ENCODE measurements around the gene ZNF462. TPM values are rescaled to one million over a fixed set of nuclear protein-coding genes. Genes with fewer than 3 reads are reported as not detected.

ZNF462 gene
- total RNA-seq, 4 donors from 2014 or later: 19.1 to 57.9 (median 35.6) TPM

GRCh38 chr9:106880863-106881262 is 17.9 kb downstream of the ZNF462 start:
- Histone ChIP-seq H3K36me3 (no peaks in the 10 kb centered on the region), H3K9me3 (no peaks in the 10 kb centered on the region), H3K4me1 (peaks cover 27 to 89% (median 35%) of the 10 kb centered on the region in 3 donors), H3K27me3 (no peaks in the 10 kb centered on the region), H3K4me3 (no peak overlapping the region), H3K27ac (peak overlapping the region; percentile 65 to 80 (median 78))
- ATAC-seq: no peak
- WGBS, 2 donors (ENCODE audit: low coverage in 1 of 2): 41 to 46% methylated on average over 5 to 6 of the region's 6 CpGs
- no peak for TF ChIP-seq POLR2AphosphoS5 (IDR thresholded peaks at IDR 0.05)
- TF ChIP-seq, protein P1, sequence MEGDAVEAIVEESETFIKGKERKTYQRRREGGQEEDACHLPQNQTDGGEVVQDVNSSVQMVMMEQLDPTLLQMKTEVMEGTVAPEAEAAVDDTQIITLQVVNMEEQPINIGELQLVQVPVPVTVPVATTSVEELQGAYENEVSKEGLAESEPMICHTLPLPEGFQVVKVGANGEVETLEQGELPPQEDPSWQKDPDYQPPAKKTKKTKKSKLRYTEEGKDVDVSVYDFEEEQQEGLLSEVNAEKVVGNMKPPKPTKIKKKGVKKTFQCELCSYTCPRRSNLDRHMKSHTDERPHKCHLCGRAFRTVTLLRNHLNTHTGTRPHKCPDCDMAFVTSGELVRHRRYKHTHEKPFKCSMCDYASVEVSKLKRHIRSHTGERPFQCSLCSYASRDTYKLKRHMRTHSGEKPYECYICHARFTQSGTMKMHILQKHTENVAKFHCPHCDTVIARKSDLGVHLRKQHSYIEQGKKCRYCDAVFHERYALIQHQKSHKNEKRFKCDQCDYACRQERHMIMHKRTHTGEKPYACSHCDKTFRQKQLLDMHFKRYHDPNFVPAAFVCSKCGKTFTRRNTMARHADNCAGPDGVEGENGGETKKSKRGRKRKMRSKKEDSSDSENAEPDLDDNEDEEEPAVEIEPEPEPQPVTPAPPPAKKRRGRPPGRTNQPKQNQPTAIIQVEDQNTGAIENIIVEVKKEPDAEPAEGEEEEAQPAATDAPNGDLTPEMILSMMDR (IDR thresholded peaks at IDR 0.05): no peak
- no peak for TF ChIP-seq POLR2A (IDR thresholded peaks at IDR 0.05)
- no peak for TF ChIP-seq EP300 (IDR thresholded peaks at IDR 0.05)

DNA sequence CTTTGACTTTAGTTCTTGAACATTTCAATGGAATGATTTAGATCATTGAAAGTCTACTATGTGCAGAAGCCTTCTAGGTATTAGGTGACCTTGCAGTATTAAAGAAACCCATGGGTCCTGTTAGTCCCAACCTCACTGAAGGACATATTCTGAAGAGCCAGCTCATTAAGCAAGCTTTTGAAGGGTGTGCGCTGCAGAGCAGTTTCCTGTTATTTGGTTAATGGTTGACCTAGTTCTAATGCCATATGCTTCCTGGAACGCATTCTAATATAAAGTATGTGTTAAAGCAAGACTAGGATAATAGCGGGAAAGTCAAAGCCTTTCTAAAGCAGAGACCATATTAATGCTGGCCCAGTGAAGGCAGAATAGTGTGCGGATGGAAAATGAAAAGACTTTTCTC is 20.1 kb downstream of the ZNF462 start:
- no peak for TF ChIP-seq POLR2AphosphoS5 (IDR thresholded peaks at IDR 0.05)
- TF ChIP-seq EP300 (IDR thresholded peaks at IDR 0.05): no peak
- TF ChIP-seq POLR2A (IDR thresholded peaks at IDR 0.05): no peak
- TF ChIP-seq, protein P1 (IDR thresholded peaks at IDR 0.05): no peak
- WGBS, 2 donors (ENCODE audit: low coverage in 1 of 2): 91 to 100% methylated on average over 2 to 4 of the region's 4 CpGs
- H3K36me3 ChIP-seq: no peaks in the 10 kb centered on the region
- no peaks in the 10 kb centered on the region for H3K9me3 ChIP-seq
- H3K27ac ChIP-seq: no peak overlapping the region
- peaks cover 22 to 78% (median 25%) of the 10 kb centered on the region in 3 donors for H3K4me1 ChIP-seq
- no peak for ATAC-seq
- no peaks in the 10 kb centered on the region for H3K27me3 ChIP-seq
- H3K4me3 ChIP-seq: no peak overlapping the region

DNA sequence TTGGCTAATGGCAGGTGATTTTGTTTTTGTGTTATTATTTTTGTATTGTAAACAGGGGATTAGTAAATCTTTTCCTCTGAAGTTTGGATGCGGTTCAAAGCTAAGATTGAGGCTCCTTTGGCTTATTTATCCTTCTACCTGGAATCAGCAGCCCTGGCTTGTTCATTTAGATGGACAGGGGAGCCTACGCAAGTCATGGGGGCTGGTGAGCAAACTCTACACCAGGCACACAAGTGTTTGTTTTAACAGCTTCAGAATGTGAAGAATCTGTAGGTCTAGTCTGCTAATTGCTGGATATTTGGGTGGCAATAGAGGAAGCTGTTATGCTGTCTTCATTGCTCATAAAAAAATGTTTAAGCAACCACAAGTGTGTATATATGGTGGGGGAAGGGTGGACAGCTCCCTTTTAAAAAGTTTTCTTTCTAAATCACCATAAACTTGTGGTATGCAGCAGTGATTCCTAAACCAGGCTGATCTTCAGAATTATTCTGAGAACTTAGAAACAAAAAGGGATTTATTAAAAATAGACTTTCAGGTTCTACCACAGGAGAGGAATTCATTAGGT is 20.7 kb downstream of the ZNF462 start:
- TF ChIP-seq POLR2A (IDR thresholded peaks at IDR 0.05) (no peak), EP300 (IDR thresholded peaks at IDR 0.05) (no peak), POLR2AphosphoS5 (IDR thresholded peaks at IDR 0.05) (no peak)
- TF ChIP-seq, protein P1 (IDR thresholded peaks at IDR 0.05): no peak
- H3K4me3 ChIP-seq: no peak overlapping the region
- H3K4me1 ChIP-seq: peaks cover 15 to 73% (median 18%) of the 10 kb centered on the region in 3 donors
- peak overlapping the region in 1 of 4 donors; percentile 5 for H3K27ac ChIP-seq
- H3K27me3 ChIP-seq: no peaks in the 10 kb centered on the region
- H3K9me3 ChIP-seq: no peaks in the 10 kb centered on the region
- WGBS, 2 donors (ENCODE audit: low coverage in 1 of 2): 80 to 100% methylated on average over 1 to 2 of the region's 2 CpGs
- no peak for ATAC-seq
- H3K36me3 ChIP-seq: no peaks in the 10 kb centered on the region

DNA sequence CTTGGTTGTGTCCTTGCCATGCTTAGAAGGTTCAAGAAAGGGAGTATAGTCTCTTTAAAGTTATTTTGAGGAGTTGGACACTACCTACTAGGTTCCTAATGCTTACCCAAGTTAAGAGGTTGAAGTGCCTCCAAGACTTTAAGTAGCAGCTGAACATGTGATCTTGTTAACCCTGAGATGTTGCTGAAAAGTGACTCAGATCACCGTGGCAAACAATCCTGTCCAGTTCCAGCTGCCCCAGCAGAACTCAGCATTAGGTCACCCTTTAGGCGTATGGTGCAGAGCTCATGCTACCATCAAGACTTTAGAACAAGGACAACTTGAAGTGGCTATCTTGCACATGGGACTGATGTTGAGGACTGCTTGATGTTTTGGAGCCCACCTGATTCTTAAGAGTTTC is 22.5 kb downstream of the ZNF462 start:
- 33 to 40% methylated on average over 1 of the region's 2 CpGs for WGBS, 2 donors (ENCODE audit: low coverage in 1 of 2)
- H3K36me3 ChIP-seq: no peaks in the 10 kb centered on the region
- H3K9me3 ChIP-seq: no peaks in the 10 kb centered on the region
- no peak overlapping the region for H3K27ac ChIP-seq
- no peak for ATAC-seq
- no peak for TF ChIP-seq POLR2AphosphoS5 (IDR thresholded peaks at IDR 0.05)
- TF ChIP-seq, protein P1 (IDR thresholded peaks at IDR 0.05): no peak
- H3K4me3 ChIP-seq: no peak overlapping the region
- no peaks in the 10 kb centered on the region for H3K27me3 ChIP-seq
- peaks cover 7 to 65% (median 9%) of the 10 kb centered on the region in 3 donors for H3K4me1 ChIP-seq
